Mesenchymal stem cell (in vitro differentiated cells and primary cell): Measurements from ENCODE around the gene FAM117A.

Experiments used
- DNase-seq: peaks from one replicate; pipeline ENCODE4 v3.0.0-alpha.2; 2013
- H2AFZ ChIP-seq: one replicate; pipeline ENCODE4 v1.6.1; 2013; ENCODE audit warnings: low read depth, mild to moderate bottlenecking, control low read depth, inconsistent platforms, low read length, moderate library complexity
- H2AK5ac ChIP-seq: 2 replicates; pipeline ENCODE4 v1.6.1; 2013; ENCODE audit warnings: low read length, moderate library complexity, mild to moderate bottlenecking, inconsistent platforms; ENCODE audit not compliant: severe bottlenecking
- H2BK120ac ChIP-seq: one replicate; pipeline ENCODE4 v1.6.1; 2013; ENCODE audit warnings: low read depth, mild to moderate bottlenecking, inconsistent platforms, low read length, moderate library complexity
- H2BK12ac ChIP-seq, 2 experiments: one replicate each; pipeline ENCODE4 v1.6.1; 2013; ENCODE audit warnings: inconsistent platforms in 2 of 2, low read length in 2 of 2, mild to moderate bottlenecking in 2 of 2, moderate library complexity in 2 of 2, control low read depth in 1 of 2
- H2BK15ac ChIP-seq: one replicate; pipeline ENCODE4 v1.6.1; 2013; ENCODE audit warnings: mild to moderate bottlenecking, low read depth, inconsistent platforms; ENCODE audit not compliant: poor library complexity, severe bottlenecking
- H2BK5ac ChIP-seq: 2 replicates; pipeline ENCODE4 v1.6.1; 2013; ENCODE audit warnings: low read depth, mild to moderate bottlenecking, low read length, control low read depth, inconsistent platforms; ENCODE audit not compliant: poor library complexity, severe bottlenecking
- H3K14ac ChIP-seq, 2 experiments: one replicate each; pipeline ENCODE4 v1.6.1; 2013; ENCODE audit warnings: inconsistent platforms in 2 of 2, low read length in 2 of 2, control low read depth in 1 of 2, mild to moderate bottlenecking in 1 of 2, moderate library complexity in 1 of 2
- H3K18ac ChIP-seq, 2 experiments: one replicate each; pipeline ENCODE4 v1.6.1; 2013; ENCODE audit warnings: inconsistent platforms in 2 of 2, low read length in 2 of 2, control low read depth in 1 of 2, low read depth in 1 of 2, mild to moderate bottlenecking in 1 of 2
- H3K23ac ChIP-seq, 2 experiments: one replicate each; pipeline ENCODE4 v1.6.1; 2013; ENCODE audit warnings: inconsistent platforms in 2 of 2, low read length in 2 of 2, mild to moderate bottlenecking in 2 of 2, moderate library complexity in 2 of 2, control low read depth in 1 of 2
- H3K27ac ChIP-seq: 2 replicates; pipeline ENCODE4 v1.5.1; 2013; ENCODE audit warnings: mild to moderate bottlenecking, moderate library complexity, low read length, control low read depth, inconsistent platforms; ENCODE audit not compliant: poor library complexity, severe bottlenecking
- H3K27me3 ChIP-seq, 2 experiments: 2 replicates each; pipeline versions ENCODE4 v1.6.1 to v1.7.0; 2013; ENCODE audit warnings: low read length in 2 of 2, mild to moderate bottlenecking in 2 of 2, moderate library complexity in 2 of 2, control low read depth in 1 of 2, inconsistent platforms in 1 of 2; ENCODE audit not compliant: control insufficient read depth in 1 of 2, insufficient read depth in 1 of 2
- H3K36me3 ChIP-seq, 2 experiments: 2 replicates each; pipeline versions ENCODE4 v1.6.1 to v1.7.0; 2013; ENCODE audit warnings: low read length in 2 of 2, control low read depth in 1 of 2, inconsistent platforms in 1 of 2, low read depth in 1 of 2, mild to moderate bottlenecking in 1 of 2; ENCODE audit not compliant: insufficient read depth in 2 of 2, control insufficient read depth in 1 of 2
- H3K4ac ChIP-seq, 2 experiments: one replicate each; pipeline ENCODE4 v1.6.1; 2013; ENCODE audit warnings: inconsistent platforms in 2 of 2, low read length in 2 of 2, mild to moderate bottlenecking in 2 of 2, moderate library complexity in 2 of 2, control low read depth in 1 of 2, low read depth in 1 of 2
- H3K4me1 ChIP-seq: 2 replicates; pipeline ENCODE4 v1.6.1; 2013; ENCODE audit warnings: low read depth, low read length, control low read depth; ENCODE audit not compliant: control insufficient read depth, insufficient read depth
- H3K4me2 ChIP-seq: 2 replicates; pipeline ENCODE4 v1.6.1; 2013; ENCODE audit warnings: low read length, mild to moderate bottlenecking, inconsistent platforms; ENCODE audit not compliant: poor library complexity, severe bottlenecking
- H3K4me3 ChIP-seq, 2 experiments: 2 replicates each; pipeline versions ENCODE4 v1.5.1 to v1.7.0; 2013; ENCODE audit warnings: low read length in 2 of 2, mild to moderate bottlenecking in 2 of 2, control low read depth in 1 of 2, low read depth in 1 of 2; ENCODE audit not compliant: insufficient read depth in 1 of 2
- H3K79me1 ChIP-seq: replicated peaks from 2 replicates; pipeline ENCODE4 v1.6.1; 2013; ENCODE audit warnings: mild to moderate bottlenecking, control low read depth, low read length, inconsistent platforms; ENCODE audit not compliant: poor library complexity, severe bottlenecking
- H3K9ac ChIP-seq: 2 replicates; pipeline ENCODE4 v1.7.0; 2013; ENCODE audit warnings: mild to moderate bottlenecking, low read length, moderate library complexity
- H3K9me3 ChIP-seq: 2 replicates; pipeline ENCODE4 v1.7.0; 2013; ENCODE audit warnings: mild to moderate bottlenecking, low read length; ENCODE audit not compliant: control insufficient read depth
- H4K8ac ChIP-seq: one replicate; pipeline ENCODE4 v1.6.1; 2013; ENCODE audit warnings: inconsistent platforms, mild to moderate bottlenecking, low read length, moderate library complexity
- H4K91ac ChIP-seq: one replicate; pipeline ENCODE4 v1.6.1; 2013; ENCODE audit warnings: mild to moderate bottlenecking, low read length, inconsistent platforms
- WGBS: methylation state at CpG from one replicate; pipeline ENCODE4 v1.1.7; 2013; ENCODE audit warnings: mixed read lengths; 5-methylcytosine and 5-hydroxymethylcytosine counted together

FAM117A gene

DNA sequence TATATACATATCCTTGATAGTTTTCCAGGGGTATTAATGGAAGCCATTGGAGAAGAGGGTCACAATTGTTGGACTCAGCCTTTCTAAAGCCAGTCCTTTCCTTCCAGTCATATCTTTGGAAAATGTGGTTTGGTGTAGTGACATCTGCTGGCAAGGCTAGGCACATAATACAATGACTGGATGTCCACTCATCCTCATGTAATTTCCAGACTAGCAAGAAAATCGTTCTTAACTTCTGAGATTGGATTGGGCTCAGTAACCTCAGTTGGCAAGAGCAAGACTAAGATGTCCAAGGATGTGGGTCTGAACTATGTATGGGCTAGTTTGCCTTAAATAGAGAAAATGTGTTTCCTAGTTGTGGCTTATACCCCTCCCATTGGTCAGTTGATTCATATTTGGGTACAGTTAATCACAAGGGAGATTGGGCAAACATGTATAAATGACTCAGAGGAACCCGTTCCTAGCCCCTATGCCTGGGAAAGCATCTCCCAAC lies 15.9 kb upstream of the FAM117A start:
- DNase-seq = peak; percentile 68
- Histone ChIP-seq H3K27ac (no peak overlapping the region), H3K14ac (no peak overlapping the region), H3K18ac (no peak overlapping the region), H3K9me3 (no peaks in the 10 kb centered on the region), H3K79me1 (peaks cover 2% of the 10 kb centered on the region), H3K27me3 (peaks cover 0 to 9% of the 10 kb centered on the region in 2 experiments), H3K9ac (peak overlapping the region; percentile 69), H3K4me1 (peaks cover 7% of the 10 kb centered on the region), H2AFZ (no peak overlapping the region), H2BK120ac (no peak overlapping the region), H3K4ac (no peak overlapping the region), H2AK5ac (no peak overlapping the region), H2BK15ac (no peak overlapping the region), H2BK5ac (no peak overlapping the region), H2BK12ac (no peak overlapping the region), H3K36me3 (no peaks in the 10 kb centered on the region), H3K23ac (no peak overlapping the region), H4K91ac (no peak overlapping the region), H3K4me3 (peak overlapping the region in 1 of 2 experiments; percentile 7), H3K4me2 (no peak overlapping the region), H4K8ac (no peak overlapping the region)
- WGBS = 17% methylated on average over 2 of the region's 2 CpGs

DNA sequence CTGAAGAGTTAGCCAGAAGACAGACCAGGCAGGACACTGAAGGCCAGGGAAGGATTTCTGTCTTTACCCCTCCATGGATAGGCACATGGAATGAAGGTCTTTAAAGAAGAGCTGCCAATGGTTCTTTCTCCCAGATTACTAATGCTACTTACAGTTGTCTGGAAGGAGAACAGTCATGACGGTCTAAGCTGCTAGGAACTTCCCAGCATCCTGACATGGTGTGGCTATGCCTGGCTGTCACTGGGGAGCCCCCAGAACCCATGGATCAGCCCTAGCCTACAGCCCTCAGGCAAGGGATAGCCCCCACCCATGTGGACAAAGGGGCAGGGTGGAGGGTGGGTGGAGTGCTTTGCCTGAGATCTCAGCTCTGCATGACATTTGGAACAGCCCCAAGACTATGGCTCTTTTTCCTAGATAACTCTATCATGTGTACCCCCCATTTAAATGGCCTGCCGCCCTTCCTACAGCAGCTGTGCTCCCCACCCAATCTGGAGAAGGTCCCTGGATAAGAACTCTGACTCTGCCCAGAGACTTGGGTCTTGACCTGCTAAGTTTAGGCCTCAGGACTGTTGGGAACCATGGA lies 15.3 kb upstream of the FAM117A start:
- Histone ChIP-seq H2BK5ac (no peak overlapping the region), H3K9ac (peak overlapping the region; percentile 69), H3K4me3 (peak overlapping the region in 1 of 2 experiments; percentile 7), H3K4ac (no peak overlapping the region), H3K14ac (no peak overlapping the region), H3K27ac (no peak overlapping the region), H3K4me2 (no peak overlapping the region), H3K18ac (no peak overlapping the region), H3K79me1 (peaks cover 2% of the 10 kb centered on the region), H2BK15ac (no peak overlapping the region), H2BK120ac (no peak overlapping the region), H3K23ac (no peak overlapping the region), H3K9me3 (no peaks in the 10 kb centered on the region), H2BK12ac (no peak overlapping the region), H3K36me3 (no peaks in the 10 kb centered on the region), H3K27me3 (peaks cover 0 to 9% of the 10 kb centered on the region in 2 experiments), H4K8ac (no peak overlapping the region), H3K4me1 (peaks cover 7% of the 10 kb centered on the region), H2AFZ (no peak overlapping the region), H2AK5ac (no peak overlapping the region), H4K91ac (no peak overlapping the region)
- WGBS = 93% methylated on average over 2 of the region's 2 CpGs
- DNase-seq = no peak

DNA sequence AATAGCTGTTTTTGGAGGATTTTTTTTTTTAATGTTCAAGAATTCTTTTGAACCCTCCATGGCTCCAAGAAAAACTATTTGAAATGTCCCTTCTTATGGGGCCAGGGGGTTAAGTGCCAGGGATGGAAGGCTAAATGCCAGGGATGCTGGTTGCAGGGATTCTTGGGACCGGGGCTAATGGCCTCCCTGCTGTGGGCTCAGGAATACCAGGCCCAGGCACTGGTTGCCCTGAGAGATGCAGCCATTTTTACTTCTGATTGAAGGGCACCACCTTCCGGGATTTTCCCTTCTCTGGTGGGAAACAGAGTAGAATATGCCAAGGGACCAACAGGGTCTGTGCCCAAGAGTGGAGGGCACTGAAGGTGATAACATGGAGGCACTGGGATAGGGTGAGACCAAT lies 13.6 kb upstream of the FAM117A start:
- Histone ChIP-seq H3K79me1 (peaks cover 2% of the 10 kb centered on the region), H2BK12ac (no peak overlapping the region), H3K4me3 (no peak overlapping the region), H2AFZ (no peak overlapping the region), H3K27me3 (peaks cover 0 to 9% of the 10 kb centered on the region in 2 experiments), H3K4ac (no peak overlapping the region), H2BK120ac (no peak overlapping the region), H2BK5ac (peak overlapping the region; percentile 5), H2AK5ac (no peak overlapping the region), H3K18ac (no peak overlapping the region), H2BK15ac (no peak overlapping the region), H3K36me3 (no peaks in the 10 kb centered on the region), H3K23ac (no peak overlapping the region), H3K4me2 (no peak overlapping the region), H3K4me1 (peaks cover 7% of the 10 kb centered on the region), H3K14ac (no peak overlapping the region), H3K9me3 (no peaks in the 10 kb centered on the region), H3K9ac (no peak overlapping the region), H3K27ac (no peak overlapping the region), H4K91ac (no peak overlapping the region), H4K8ac (no peak overlapping the region)
- WGBS = 67% methylated on average over 2 of the region's 2 CpGs
- no peak for DNase-seq

DNA sequence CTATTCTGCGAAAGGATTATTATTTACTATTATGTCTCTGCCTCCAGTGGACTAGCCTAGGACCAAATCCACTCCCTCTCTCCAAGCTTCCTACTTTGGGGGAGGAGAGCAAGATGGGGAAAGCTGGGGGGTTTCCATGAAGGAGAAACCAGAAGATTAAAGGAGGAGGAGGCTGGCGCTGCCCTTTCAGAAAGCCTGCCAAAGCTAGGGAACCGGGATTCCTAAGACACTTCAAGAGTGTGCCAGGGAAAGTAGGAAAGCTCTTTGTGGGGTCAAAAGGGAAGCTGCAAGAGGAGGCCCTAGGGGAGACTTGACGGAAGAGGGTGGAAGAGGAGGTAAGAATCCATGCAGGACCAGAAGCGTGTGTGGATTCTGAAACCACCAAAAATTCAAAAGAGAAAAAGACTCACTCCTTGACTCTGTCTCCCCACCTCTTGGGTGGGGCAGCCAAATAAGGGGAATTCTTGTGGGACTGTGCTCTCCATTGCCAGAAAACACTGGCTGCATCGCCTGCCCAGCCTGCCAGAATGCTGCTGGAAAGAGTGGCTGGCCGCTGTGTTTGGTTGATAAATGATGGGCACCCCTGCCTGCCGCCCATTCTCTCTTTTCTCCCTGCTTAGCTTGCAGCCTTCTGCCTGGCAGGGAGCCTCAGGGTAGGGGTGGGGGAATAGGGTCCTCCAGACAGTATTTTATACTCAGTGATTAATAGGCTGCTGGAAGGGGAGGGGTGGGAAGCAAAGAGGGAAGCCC lies 12.8 kb upstream of the FAM117A start:
- Histone ChIP-seq H2AFZ (no peak overlapping the region), H3K4me1 (peaks cover 7% of the 10 kb centered on the region), H3K27me3 (peaks cover 0 to 11% of the 10 kb centered on the region in 2 experiments), H3K27ac (no peak overlapping the region), H3K23ac (no peak overlapping the region), H2BK120ac (no peak overlapping the region), H2AK5ac (no peak overlapping the region), H4K8ac (no peak overlapping the region), H2BK5ac (no peak overlapping the region), H3K4me3 (no peak overlapping the region), H3K36me3 (no peaks in the 10 kb centered on the region), H3K14ac (no peak overlapping the region), H3K4me2 (no peak overlapping the region), H2BK15ac (no peak overlapping the region), H3K9me3 (no peaks in the 10 kb centered on the region), H2BK12ac (no peak overlapping the region), H3K18ac (no peak overlapping the region), H4K91ac (no peak overlapping the region), H3K4ac (no peak overlapping the region), H3K9ac (no peak overlapping the region), H3K79me1 (peaks cover 2% of the 10 kb centered on the region)
- WGBS = 94% methylated on average over 7 of the region's 8 CpGs
- no peak for DNase-seq
